IMR-90 (cell line): ENCODE measurements around the gene ASPG. TPM values are rescaled to one million over a fixed set of nuclear protein-coding genes. Genes with fewer than 3 reads are reported as not detected.

ENCODE experiments used
- ATAC-seq: fragments of 200-7000 bp; cut with Tn5 transposase; 2 replicates; pipeline ENCODE4 v1.9.1; 2020; ENCODE audit warnings: low read depth, mild to moderate bottlenecking, moderate library complexity
- BruUV-seq: library from RNA; stranded (reverse); fragments of 400-500 nt; replicated peaks from 2 replicates; lab custom pipeline; 2021; lab: Mats Ljungman, UMichigan
- CTCF ChIA-PET: fragments of 300-600 bp; formaldehyde crosslinking; extraction: SDS; loops from one replicate; lab custom pipeline; 2021; ENCODE audit warnings: antibody characterized with exemption; lab: Yijun Ruan, JAX
- POLR2A ChIA-PET: fragments of 300-600 bp; sonication (Branson Sonifier 250); formaldehyde crosslinking; loops from one replicate; lab custom pipeline; 2022; ENCODE audit warnings: antibody characterized with exemption; ENCODE audit not compliant: unreplicated experiment; lab: Charles Lee
- DNase-seq: peaks from one replicate; pipeline ENCODE4 v3.0.0; 2013
- H2AFZ ChIP-seq: replicated peaks from 2 replicates; pipeline ENCODE3; 2013; ENCODE audit warnings: low read length, mild to moderate bottlenecking; ENCODE audit not compliant: poor library complexity
- H2AK5ac ChIP-seq: 2 replicates; pipeline ENCODE4 v1.6.1; 2013; ENCODE audit warnings: low read depth, low read length, inconsistent platforms
- H2AK9ac ChIP-seq: replicated peaks from 2 replicates; pipeline ENCODE3; 2013; ENCODE audit warnings: mild to moderate bottlenecking, low read depth, low read length, moderate library complexity; ENCODE audit not compliant: poor library complexity
- H2BK120ac ChIP-seq: 2 replicates; pipeline ENCODE4 v1.6.1; 2013; ENCODE audit warnings: low read depth, low read length, inconsistent platforms
- H2BK15ac ChIP-seq: 3 replicates; pipeline ENCODE4 v1.6.1; 2013; ENCODE audit warnings: low read depth, low read length, inconsistent platforms
- H2BK20ac ChIP-seq: 2 replicates; pipeline ENCODE4 v1.6.1; 2013; ENCODE audit warnings: low read depth, mild to moderate bottlenecking, inconsistent platforms, low read length, moderate library complexity
- H2BK5ac ChIP-seq: 2 replicates; pipeline ENCODE4 v1.6.1; 2013; ENCODE audit warnings: mild to moderate bottlenecking, low read depth, low read length, inconsistent platforms; ENCODE audit not compliant: poor library complexity, severe bottlenecking
- H3K14ac ChIP-seq: replicated peaks from 2 replicates; pipeline ENCODE4 v1.6.1; 2013; ENCODE audit warnings: low read depth, low read length, inconsistent platforms
- H3K18ac ChIP-seq: 2 replicates; pipeline ENCODE4 v1.6.1; 2013; ENCODE audit warnings: low read depth, low read length, control low read depth
- H3K23ac ChIP-seq: 2 replicates; pipeline ENCODE4 v1.6.1; 2013; ENCODE audit warnings: low read depth, low read length, inconsistent platforms
- H3K27ac ChIP-seq: 2 replicates; pipeline ENCODE4 v1.5.1; 2013; ENCODE audit warnings: mild to moderate bottlenecking, control low read depth, low read length; ENCODE audit not compliant: insufficient read depth
- H3K27me3 ChIP-seq: 2 replicates; pipeline ENCODE4 v1.6.1; 2013; ENCODE audit warnings: low read length; ENCODE audit not compliant: control insufficient read depth, insufficient read depth
- H3K36me3 ChIP-seq: 2 replicates; pipeline ENCODE4 v1.6.1; 2013; ENCODE audit warnings: low read length, mixed read lengths; ENCODE audit not compliant: control insufficient read depth, insufficient read depth
- H3K4ac ChIP-seq: 2 replicates; pipeline ENCODE4 v1.6.1; 2013; ENCODE audit warnings: low read depth, low read length, inconsistent platforms
- H3K4me1 ChIP-seq: 2 replicates; pipeline ENCODE4 v1.6.1; 2013; ENCODE audit warnings: low read length, mixed read lengths; ENCODE audit not compliant: control insufficient read depth, insufficient read depth
- H3K4me2 ChIP-seq: 2 replicates; pipeline ENCODE4 v1.6.1; 2013; ENCODE audit warnings: low read depth, mild to moderate bottlenecking, control low read depth, low read length, moderate library complexity
- H3K4me3 ChIP-seq: 2 replicates; pipeline ENCODE4 v1.5.1; 2013; ENCODE audit warnings: low read depth, mild to moderate bottlenecking, control low read depth, low read length, moderate library complexity; ENCODE audit not compliant: insufficient read depth
- H3K56ac ChIP-seq: 2 replicates; pipeline ENCODE4 v1.6.1; 2013; ENCODE audit warnings: low read length, inconsistent platforms; ENCODE audit not compliant: insufficient read depth; ENCODE audit errors: extremely low read depth
- H3K79me1 ChIP-seq, 2 experiments: 2 replicates each; pipeline ENCODE4 v1.6.1; 2013; ENCODE audit warnings: low read length in 2 of 2, inconsistent platforms in 1 of 2, low read depth in 1 of 2
- H3K9ac ChIP-seq: 2 replicates; pipeline ENCODE4 v1.6.1; 2013; ENCODE audit warnings: low read depth, low read length, control low read depth
- H3K9me1 ChIP-seq: 2 replicates; pipeline ENCODE4 v1.6.1; 2013; ENCODE audit warnings: low read length, inconsistent platforms; ENCODE audit not compliant: insufficient read depth
- H3K9me3 ChIP-seq: 2 replicates; pipeline ENCODE4 v1.6.1; 2013; ENCODE audit warnings: low read length; ENCODE audit not compliant: control insufficient read depth, insufficient read depth
- H4K20me1 ChIP-seq: 2 replicates; pipeline ENCODE4 v1.6.1; 2013; ENCODE audit warnings: low read length, inconsistent platforms; ENCODE audit not compliant: insufficient read depth
- H4K5ac ChIP-seq: 2 replicates; pipeline ENCODE4 v1.6.1; 2013; ENCODE audit warnings: mild to moderate bottlenecking, low read depth, low read length, control low read depth
- H4K8ac ChIP-seq, 2 experiments: 2 replicates each; pipeline ENCODE4 v1.6.1; 2013; ENCODE audit warnings: low read depth in 2 of 2, low read length in 2 of 2, control low read depth in 1 of 2, inconsistent platforms in 1 of 2
- H4K91ac ChIP-seq: 2 replicates; pipeline ENCODE4 v1.6.1; 2013; ENCODE audit warnings: low read depth, low read length, inconsistent platforms; ENCODE audit not compliant: insufficient read depth
- CEBPB ChIP-seq: IDR thresholded peaks from 2 replicates; pipeline ENCODE4 v1.6.1; 2012; ENCODE audit warnings: low read depth, low read length, improper control_type of control experiment
- CHD1 ChIP-seq: IDR thresholded peaks from 2 replicates; pipeline ENCODE4 v1.6.1; 2012; ENCODE audit warnings: low read depth, low read length, improper control_type of control experiment
- MAZ ChIP-seq: IDR thresholded peaks from 2 replicates; pipeline ENCODE4 v1.6.1; 2012; ENCODE audit warnings: low read depth, mild to moderate bottlenecking, low read length, improper control_type of control experiment, moderate library complexity, borderline replicate concordance
- NFE2L2 ChIP-seq: fragments of 150-350 bp; IDR thresholded peaks from 2 replicates; pipeline ENCODE4 v1.6.1; 2016; ENCODE audit warnings: low read depth, mild to moderate bottlenecking, low read length
- POLR2A ChIP-seq: IDR thresholded peaks from 2 replicates; pipeline ENCODE4 v1.6.1; 2012; ENCODE audit warnings: mild to moderate bottlenecking, low read depth, low read length
- RAD21 ChIP-seq: IDR thresholded peaks from 2 replicates; pipeline ENCODE4 v1.6.1; 2012; ENCODE audit warnings: low read length, improper control_type of control experiment
- RCOR1 ChIP-seq: IDR thresholded peaks from 2 replicates; pipeline ENCODE4 v1.6.1; 2012; ENCODE audit warnings: mild to moderate bottlenecking, low read length, improper control_type of control experiment; ENCODE audit not compliant: insufficient replicate concordance
- SMC3 ChIP-seq: fragments of 150-350 bp; IDR thresholded peaks from 2 replicates; pipeline ENCODE4 v1.6.1; 2016; ENCODE audit warnings: low read depth, mild to moderate bottlenecking, antibody characterized with exemption, low read length, moderate library complexity
- WGBS, 2 experiments: methylation state at CpG; one replicate each; pipeline versions ENCODE4 v1.1.5 to v1.1.7; 2013; ENCODE audit warnings: missing lambda C conversion rate in 2 of 2; ENCODE audit not compliant: insufficient read length in 1 of 2; ENCODE audit errors: extremely low coverage in 2 of 2; 5-methylcytosine and 5-hydroxymethylcytosine counted together
- dilution Hi-C: fragments of 300-500 bp; cut with HindIII; formaldehyde crosslinking; loops from one replicate; pipeline ENCODE4 v1.14.3; 2018; ENCODE audit warnings: low sequenced_read_pairs; ENCODE audit not compliant: unreplicated experiment
- in situ Hi-C: fragments of 300-500 bp; cut with MboI; formaldehyde crosslinking; loops from 3 replicates; pipeline ENCODE4 v1.14.3; 2019; ENCODE audit warnings: low sequenced_read_pairs, inconsistent platforms, mixed read lengths
- intact Hi-C: fragments of 100-400 bp; cut with micrococcal nuclease; formaldehyde crosslinking; loops from 2 replicates; pipeline ENCODE4 v1.10.0; 2022
- polyA plus RNA-seq, 3 experiments: library from polyadenylated mRNA; depleted of rRNA; stranded (reverse); fragments of >200 nt; gene quantifications; 2 replicates each; pipeline ENCODE4 v1.2.3, GENCODE V29; 2012; ENCODE audit warnings: low replicate concordance in 1 of 3
- total RNA-seq: library from RNA; depleted of rRNA; stranded (reverse); fragments of >200 nt; gene quantifications from 2 replicates; pipeline ENCODE4 v1.2.3, GENCODE V29; 2012
- TF ChIP-seq, protein P1 (sequence below): conservative IDR thresholded peaks from 2 replicates; pipeline ENCODE4 v1.5.1; 2012; ENCODE audit warnings: mild to moderate bottlenecking, low read depth, low read length, improper control_type of control experiment
- TF ChIP-seq, protein P2 (sequence below): fragments of 150-350 bp; IDR thresholded peaks from 2 replicates; pipeline ENCODE4 v1.6.1; 2016; ENCODE audit warnings: low read depth, mild to moderate bottlenecking, low read length, moderate library complexity, borderline replicate concordance

The ASPG gene
- total and polyA plus RNA-seq, 2 of the 4 experiments (the other 2 are of a cell fraction) = not detected

DNA sequence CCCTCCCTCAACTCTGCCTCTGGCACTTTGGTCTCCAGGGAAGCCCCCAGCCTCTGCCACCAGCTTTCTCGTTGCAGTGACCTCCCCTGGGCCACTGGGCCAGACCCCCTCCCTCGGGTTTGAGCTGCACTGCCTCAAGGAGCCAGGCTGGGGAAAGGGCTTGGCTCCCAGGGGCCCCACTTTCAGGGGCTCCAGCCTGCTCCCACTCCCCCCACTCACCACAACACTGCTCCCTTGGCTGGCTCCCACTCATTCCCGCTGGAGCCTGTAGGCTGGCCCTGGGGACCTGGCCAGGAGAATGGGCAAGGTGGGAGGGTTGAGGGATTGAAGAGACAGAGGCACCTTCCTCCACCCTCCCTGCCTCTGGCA is 33.6 kb downstream of the ASPG start:
- Histone ChIP-seq H3K36me3 (no peaks in the 10 kb centered on the region), H3K14ac (no peak overlapping the region), H3K27ac (no peak overlapping the region), H4K5ac (no peak overlapping the region), H3K4me2 (no peak overlapping the region), H3K79me1 (no peaks in the 10 kb centered on the region), H3K4ac (no peak overlapping the region), H3K9me3 (no peaks in the 10 kb centered on the region), H3K9me1 (no peaks in the 10 kb centered on the region), H2BK20ac (no peak overlapping the region), H4K91ac (no peak overlapping the region), H3K27me3 (peaks cover 17% of the 10 kb centered on the region; the same call in 1 of the 2 replicates), H3K56ac (no peak overlapping the region), H2AK5ac (no peak overlapping the region), H2BK15ac (no peak overlapping the region), H4K8ac (no peak overlapping the region), H3K23ac (no peak overlapping the region), H3K4me3 (no peak overlapping the region), H4K20me1 (no peaks in the 10 kb centered on the region; the same call in 1 of the 2 replicates), H3K9ac (no peak overlapping the region), H2AFZ (no peak overlapping the region), H3K18ac (no peak overlapping the region), H3K4me1 (no peaks in the 10 kb centered on the region), H2BK120ac (no peak overlapping the region), H2AK9ac (no peak overlapping the region), H2BK5ac (no peak overlapping the region)
- ChIA-PET POLR2A (no interaction called here), CTCF (no interaction called here)
- intact Hi-C loops = no loop called here
- WGBS, 2 experiments = no CpG with 5 or more reads among the region's 3 CpGs
- dilution Hi-C loops = no loop called here
- BruUV-seq = no TSS peak
- ATAC-seq = no peak
- TF ChIP-seq CHD1 (no peak), CEBPB (no peak), SMC3 (no peak), RCOR1 (no peak), POLR2A (no peak), MAZ (no peak), RAD21 (no peak), NFE2L2 (no peak)
- TF ChIP-seq, protein P1, sequence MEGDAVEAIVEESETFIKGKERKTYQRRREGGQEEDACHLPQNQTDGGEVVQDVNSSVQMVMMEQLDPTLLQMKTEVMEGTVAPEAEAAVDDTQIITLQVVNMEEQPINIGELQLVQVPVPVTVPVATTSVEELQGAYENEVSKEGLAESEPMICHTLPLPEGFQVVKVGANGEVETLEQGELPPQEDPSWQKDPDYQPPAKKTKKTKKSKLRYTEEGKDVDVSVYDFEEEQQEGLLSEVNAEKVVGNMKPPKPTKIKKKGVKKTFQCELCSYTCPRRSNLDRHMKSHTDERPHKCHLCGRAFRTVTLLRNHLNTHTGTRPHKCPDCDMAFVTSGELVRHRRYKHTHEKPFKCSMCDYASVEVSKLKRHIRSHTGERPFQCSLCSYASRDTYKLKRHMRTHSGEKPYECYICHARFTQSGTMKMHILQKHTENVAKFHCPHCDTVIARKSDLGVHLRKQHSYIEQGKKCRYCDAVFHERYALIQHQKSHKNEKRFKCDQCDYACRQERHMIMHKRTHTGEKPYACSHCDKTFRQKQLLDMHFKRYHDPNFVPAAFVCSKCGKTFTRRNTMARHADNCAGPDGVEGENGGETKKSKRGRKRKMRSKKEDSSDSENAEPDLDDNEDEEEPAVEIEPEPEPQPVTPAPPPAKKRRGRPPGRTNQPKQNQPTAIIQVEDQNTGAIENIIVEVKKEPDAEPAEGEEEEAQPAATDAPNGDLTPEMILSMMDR = no peak
- TF ChIP-seq, protein P2, sequence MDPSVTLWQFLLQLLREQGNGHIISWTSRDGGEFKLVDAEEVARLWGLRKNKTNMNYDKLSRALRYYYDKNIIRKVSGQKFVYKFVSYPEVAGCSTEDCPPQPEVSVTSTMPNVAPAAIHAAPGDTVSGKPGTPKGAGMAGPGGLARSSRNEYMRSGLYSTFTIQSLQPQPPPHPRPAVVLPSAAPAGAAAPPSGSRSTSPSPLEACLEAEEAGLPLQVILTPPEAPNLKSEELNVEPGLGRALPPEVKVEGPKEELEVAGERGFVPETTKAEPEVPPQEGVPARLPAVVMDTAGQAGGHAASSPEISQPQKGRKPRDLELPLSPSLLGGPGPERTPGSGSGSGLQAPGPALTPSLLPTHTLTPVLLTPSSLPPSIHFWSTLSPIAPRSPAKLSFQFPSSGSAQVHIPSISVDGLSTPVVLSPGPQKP = no peak
- DNase-seq = no peak
- in situ Hi-C loops = no loop called here
